HG03045 (cell line): ENCODE results near the gene AGFG2.
A peak's percentile ranks its signal among the peaks of the same experiment; 100 is the strongest.

ENCODE experiments used
- ATAC-seq: cut with Tn5 transposase; IDR thresholded peaks from one replicate; pipeline ENCODE4 v1.9.1; 2021; ENCODE audit warnings: mild to moderate bottlenecking, moderate library complexity; ENCODE audit not compliant: unreplicated experiment

AGFG2 gene

DNA sequence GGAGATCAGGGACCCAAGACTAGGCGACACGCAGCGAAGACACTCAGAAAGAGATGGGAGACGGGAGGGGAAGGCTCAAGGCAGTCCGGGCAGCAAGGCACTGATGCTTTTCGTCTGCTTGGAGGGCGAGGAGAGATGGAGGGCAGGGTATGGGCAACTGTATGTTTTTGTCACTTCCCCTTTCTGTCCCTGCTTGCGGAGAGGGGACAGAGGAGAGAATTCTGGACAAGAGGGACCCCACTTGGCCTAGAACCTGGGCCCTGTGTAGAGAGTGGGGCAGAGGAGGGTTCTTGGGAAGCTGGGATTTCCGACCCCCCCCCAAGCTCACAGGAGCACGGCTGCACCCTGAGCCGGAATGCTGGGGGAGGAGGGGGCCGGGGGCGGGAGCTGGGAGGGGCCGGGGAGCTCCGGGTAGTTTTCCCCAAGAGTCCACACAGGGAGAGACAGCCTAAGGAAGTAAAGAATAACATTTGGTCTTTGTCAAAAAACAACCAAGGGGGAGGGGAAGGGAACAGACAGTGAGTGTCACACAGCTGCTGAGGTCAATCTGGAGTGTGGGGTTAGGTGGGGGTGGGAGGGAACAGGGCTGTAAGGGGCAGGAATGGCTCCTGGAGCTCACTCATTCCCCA lies 45.2 kb downstream of the AGFG2 start:
- ATAC-seq: no peak

DNA sequence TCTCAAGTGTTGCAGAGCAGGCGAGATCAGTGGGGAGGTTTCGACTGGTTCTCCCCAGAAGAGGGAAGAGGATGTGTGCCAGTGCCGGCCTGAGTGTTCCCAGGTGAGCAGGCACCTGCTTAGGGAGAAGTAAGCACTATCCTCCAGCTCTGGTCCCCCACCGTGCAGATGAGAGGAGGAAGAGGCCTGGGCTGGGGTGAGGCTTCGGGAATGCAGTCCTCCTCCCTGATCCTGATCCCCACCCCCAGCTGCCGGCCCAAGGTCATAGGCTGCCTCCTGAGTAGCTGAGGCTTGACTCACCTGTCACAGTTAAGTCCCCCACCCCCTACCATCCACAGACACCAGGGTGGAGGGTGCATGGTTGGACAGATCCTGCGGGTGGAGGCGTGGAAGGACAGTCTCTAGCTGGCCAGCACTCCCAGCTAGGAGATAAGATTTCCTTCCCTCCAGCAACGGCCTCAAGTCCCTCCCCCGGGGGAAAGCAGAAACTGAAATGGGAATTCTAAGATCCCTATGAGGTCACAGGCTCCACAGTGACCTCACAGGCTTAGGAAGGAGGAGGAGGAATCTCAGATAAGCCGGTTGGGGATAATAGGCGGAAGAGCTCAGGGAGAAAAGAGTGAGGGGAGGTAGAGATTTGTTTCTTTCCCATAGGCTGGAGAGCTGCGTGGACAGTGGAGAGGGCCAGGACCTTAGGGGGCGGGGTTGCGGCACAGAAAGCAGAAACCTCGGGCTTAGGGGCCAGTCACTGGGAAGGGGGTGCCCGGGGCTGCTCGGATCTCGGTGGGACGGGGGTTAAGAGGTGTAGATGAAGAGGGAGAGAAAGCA lies 45.9 kb downstream of the AGFG2 start:
- ATAC-seq: no peak

DNA sequence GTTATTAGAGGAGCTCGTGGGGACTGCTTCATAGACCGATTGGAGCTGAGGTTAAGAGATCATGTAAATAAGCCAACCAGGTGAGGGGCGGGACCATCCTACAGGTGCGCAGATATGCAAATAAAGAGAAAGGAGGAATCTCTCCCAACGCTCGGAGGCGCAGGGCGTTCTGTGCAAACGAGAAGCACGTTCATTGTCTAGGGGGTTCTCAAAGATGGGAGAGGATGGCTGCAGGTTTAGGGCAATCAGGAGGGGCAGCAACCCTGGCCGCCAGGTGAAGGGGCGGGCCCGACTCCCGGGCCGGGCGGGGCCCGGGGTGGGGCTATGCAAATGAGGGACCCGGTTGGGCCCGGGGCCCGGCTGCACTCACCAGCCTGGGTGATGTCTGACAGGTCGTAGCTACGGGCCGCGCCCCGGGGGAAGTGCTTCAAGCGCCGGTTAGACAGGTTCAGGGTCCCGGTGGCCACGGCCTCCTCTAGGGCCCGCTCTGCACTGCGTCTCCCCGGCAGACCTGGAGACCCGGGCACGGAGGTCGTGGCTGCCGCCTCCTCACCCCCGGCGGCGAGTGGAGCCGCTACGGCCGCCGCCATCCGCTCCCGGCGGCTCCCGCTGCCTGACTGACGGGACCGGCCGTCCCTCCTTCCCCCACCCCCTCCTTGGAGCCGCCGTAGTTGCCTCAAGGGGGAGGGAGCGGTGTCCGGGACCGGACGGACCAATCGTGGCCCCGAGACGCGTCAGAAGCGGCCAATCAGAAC lies 46.7 kb downstream of the AGFG2 start, which contains the start of gene LRCH4:
LRCH4 (minus strand) TSS at position 619 of the 755 bp plus-strand sequence; CDS start at position 590, 29 bp downstream.
- peak; percentile 27 for ATAC-seq

DNA sequence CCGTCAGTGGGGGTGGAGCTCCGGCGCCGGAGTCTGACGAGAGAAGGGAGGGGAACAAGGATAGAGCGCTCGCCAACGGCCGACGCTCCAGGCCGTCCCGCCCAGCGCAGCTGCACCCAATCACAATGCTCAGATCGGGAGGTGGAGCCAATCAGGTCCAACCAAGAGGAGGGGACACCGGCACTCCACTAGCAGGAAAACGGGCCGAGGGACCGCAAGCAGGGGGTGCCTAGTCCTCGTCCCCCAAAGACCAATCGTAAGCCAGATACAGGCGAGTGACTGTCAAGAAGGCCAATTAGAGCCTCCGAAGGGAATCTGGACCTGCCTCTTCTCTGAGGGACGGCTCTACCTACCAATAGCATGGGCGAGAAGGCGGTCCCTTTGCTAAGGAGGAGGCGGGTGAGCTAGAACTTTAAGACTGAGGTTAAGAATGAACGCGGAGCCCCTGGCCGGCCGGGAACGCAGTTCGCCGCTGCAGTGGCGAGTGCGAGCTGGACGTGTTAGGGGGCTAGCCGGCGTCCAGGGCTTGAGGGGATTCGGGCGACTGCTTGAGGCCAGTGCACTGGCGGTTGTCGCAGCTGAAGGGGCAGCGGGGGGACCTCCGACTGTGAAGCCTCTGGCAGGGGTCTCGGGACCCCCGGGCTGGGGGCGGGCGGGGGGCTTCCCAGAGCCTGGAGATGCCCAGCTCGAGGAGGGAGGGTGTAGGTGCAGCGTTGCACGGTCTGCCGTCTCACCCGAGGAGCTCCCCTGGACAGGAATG lies 47.4 kb downstream of the AGFG2 start, which contains the start of gene FBXO24:
FBXO24 (plus strand) TSS at position 63 of the 760 bp plus-strand sequence; CDS start at position 361, 298 bp downstream.
- ATAC-seq: peak; percentile 91

DNA sequence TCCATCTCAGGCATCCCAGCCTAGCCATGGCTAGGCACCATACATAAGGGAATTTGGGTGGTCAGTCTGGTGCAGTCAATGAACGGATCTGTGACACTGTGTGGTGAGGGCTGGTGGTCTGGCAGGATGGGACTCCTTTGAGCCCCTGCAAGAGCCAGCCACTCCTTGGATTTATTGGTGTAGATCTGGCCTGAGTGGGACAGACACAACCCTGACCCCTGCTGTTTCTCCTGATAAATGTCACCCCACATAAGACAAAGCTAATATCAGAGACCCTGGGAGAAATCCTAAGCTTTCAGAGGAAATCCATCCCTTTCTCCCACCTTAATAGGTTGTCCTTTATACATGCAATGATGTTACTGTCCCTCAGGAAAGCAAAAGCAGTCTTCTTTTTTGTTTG lies 49.4 kb downstream of the AGFG2 start:
- no peak for ATAC-seq

DNA sequence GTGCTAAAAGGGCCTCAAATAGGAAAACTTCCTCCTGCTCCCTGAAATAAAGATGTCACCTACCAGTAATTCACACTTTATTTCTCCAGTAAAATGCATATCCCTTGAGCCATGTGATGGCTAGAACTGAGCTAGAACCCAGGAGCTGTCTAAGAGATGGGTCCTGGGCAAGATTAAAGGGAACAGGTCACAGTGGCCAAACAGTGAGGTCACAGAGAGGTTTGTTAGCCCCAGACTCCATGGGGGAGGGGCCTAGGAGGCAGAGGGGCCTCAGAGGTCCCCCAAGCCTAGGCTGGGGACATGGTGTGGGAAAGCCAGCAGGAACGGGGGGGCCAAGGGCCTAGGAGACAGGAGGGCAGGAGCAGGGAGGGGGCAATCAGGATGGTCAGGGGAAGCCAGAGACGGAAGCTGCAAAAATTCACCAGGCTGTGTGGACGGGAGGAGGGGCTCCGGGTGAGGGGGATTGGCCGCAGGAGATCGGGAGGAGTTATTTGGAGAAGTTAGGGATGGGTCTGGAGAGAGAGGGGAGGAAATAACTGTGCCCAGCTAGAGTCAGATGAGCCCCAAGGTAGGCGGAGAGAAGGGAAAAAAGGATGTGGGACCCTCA lies 50.4 kb downstream of the AGFG2 start:
- ATAC-seq: no peak

DNA sequence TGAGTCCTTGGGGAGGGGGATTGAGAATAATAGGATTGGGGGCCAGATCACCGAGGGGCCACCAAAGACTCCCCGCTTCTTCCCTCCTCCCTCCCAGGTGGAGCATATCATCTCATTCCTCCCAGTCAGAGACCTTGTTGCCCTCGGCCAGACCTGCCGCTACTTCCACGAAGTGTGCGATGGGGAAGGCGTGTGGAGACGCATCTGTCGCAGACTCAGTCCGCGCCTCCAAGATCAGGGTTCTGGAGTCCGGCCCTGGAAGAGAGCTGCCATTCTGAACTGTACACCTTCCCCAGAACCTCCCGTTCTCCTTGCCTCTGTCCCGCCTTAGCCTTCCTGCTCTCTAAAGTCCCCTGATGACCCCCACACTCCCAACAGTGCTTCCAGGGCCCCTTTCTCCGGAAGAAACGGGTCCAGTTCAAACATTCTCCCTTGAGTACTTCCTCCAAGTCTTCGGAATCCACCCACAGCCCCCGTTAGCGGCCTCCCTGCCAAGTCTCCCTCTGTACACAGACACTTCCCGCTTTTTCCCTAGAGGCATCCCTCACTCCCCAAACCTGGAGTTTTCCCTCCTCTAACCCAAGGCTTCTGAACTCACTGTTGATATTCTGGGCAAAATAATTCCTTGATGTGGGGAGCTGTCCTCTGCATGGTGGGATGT lies 51.2 kb downstream of the AGFG2 start:
- no peak for ATAC-seq

DNA sequence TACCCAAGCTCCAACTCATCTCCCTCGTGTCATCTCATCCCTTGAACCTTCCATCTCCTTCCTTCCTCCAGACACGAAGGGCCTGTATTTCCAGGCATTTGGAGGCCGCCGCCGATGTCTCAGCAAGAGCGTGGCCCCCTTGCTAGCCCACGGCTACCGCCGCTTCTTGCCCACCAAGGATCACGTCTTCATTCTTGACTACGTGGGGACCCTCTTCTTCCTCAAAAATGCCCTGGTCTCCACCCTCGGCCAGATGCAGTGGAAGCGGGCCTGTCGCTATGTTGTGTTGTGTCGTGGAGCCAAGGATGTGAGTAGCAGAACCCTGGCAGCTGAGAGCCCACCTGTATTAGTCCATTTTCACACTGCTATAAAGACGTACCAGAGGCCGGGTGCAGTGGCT lies 52.6 kb downstream of the AGFG2 start:
- no peak for ATAC-seq

DNA sequence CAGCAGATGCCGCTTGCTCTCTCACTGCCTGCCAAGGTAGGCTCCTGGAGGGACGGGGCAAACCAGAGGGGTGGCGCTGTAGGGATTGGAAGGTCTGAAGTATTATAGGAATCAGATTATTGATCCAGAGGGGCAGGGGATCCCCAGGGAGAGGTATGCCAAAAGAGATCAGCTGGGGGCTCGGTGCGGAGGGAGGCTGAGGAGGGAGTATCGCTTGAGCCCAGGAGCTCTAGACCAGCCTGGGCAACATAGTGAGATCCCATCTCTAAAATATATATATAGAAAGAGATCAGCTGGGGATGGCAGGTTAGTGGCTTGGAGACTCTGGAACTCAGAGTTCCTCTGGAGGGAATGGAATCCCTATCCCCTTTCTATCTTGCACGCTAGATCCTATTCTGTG lies 56.2 kb downstream of the AGFG2 start:
- no peak for ATAC-seq

DNA sequence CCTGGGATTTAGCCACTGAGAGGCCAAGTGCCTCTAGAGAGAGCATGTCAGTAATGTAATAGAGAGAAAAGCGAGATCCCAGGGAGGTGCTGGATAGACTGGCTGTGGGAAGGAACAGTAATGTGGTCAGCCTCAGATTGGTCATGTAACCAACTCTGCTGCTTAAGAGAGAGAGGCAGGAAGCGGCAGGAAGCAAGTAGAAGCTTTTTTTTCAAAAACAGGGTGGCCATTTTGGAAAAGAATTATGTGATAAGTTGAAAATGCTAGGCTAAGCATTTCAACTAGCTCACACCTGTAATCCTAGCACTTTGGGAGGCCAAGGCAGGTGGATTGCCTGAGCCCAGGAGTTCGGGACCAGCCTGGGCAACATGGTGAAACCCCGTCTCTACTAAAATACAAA lies 59.4 kb downstream of the AGFG2 start:
- no peak for ATAC-seq

DNA sequence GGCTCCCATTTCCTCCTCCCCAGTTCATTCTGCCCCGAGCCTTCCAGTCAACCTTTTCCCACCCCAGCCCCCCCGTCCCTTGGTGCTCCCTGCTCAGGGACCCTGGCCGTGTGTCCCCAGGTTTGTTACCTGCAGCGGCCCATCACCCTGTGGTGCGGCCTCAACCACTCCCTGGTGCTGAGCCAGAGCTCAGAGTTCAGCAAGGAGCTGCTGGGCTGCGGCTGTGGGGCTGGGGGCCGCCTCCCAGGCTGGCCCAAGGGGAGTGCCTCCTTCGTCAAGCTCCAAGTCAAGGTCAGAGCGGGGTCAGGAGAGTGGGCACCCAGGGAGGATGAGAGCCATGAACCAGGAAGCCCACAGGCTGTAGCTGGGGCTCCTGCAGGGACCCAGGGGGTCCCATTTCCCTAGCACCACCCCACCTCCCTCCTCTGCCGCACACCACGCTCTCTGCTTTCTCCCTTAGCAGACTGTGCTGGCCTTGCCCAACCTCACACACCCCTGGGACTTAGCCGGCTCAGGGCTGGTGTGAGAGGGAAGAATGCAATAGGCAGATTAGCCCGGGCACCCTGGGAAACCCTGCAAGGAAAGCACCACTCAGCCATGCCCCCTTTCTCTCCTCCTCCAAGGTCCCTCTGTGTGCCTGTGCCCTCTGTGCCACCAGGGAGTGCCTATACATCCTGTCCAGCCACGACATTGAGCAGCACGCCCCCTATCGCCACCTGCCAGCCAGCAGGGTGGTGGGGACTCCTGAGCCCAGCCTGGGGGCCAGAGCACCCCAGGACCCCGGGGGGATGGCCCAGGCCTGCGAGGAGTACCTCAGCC lies 61.1 kb downstream of the AGFG2 start:
- ATAC-seq: no peak

DNA sequence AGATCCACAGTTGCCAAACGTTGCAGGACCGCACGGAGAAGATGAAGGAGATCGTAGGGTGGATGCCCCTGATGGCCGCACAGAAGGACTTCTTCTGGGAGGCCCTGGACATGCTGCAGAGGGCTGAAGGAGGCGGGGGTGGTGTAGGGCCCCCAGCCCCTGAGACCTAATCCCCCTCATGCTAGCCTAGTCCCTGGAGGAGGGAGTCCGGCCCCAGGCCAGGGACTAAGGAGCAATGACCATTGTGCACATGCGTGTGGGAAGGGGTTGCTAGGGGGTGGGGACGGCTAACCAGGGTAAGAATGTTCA lies 61.7 kb downstream of the AGFG2 start:
- no peak for ATAC-seq

DNA sequence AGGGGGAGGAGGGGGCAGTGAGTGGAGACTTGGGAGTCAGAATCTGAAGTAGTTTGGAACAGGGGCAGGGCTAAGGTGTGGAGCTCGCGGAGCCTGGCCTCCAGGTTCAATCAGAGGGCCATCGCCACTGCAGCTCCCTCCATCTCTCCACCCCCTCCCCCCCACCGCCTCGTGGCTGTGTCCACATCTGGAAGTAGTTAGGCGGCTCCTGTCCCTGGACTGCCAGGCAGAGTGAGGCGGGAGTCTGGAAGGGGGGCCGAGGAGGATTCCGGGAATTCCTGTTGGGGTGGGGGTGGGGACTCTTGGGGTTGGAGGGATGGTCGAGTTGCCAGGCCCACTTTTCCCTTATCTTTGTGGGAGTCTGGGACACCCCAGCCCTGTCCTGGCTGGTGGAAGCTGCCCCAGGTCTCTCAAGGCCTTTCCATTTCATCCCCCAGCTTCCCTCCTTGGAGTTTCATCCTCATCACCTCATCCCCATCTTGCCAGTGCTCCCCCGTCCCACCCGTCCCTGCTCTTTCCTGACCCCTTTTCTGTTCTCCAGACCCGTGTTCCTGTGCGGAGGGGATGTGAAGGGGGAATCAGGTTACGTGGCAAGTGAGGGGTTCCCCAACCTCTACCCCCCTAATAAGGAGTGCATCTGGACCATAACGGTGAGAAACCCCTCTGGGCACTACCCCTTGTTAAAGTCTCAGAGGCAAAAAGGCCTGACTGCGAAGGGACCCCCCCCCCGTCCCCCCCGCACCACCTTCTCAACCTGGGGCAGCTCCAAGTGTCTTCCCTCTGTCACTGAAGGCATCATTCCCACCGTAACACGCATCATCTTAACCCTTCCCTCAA lies 64.1 kb downstream of the AGFG2 start:
- no peak for ATAC-seq

DNA sequence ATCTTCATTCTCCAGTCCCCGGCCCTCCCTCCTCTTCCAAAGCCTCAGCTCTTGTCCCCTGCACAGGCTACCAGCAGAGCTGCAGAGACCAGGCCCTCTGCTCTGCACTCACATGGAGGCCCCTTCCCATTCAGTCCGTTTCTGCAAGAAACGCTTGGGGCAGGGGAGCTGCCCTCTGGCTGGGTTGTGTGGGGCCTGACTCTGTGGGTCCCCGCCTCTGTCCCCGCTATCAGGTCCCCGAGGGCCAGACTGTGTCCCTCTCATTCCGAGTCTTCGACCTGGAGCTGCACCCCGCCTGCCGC lies 64.7 kb downstream of the AGFG2 start:
- peak; percentile 4 for ATAC-seq

DNA sequence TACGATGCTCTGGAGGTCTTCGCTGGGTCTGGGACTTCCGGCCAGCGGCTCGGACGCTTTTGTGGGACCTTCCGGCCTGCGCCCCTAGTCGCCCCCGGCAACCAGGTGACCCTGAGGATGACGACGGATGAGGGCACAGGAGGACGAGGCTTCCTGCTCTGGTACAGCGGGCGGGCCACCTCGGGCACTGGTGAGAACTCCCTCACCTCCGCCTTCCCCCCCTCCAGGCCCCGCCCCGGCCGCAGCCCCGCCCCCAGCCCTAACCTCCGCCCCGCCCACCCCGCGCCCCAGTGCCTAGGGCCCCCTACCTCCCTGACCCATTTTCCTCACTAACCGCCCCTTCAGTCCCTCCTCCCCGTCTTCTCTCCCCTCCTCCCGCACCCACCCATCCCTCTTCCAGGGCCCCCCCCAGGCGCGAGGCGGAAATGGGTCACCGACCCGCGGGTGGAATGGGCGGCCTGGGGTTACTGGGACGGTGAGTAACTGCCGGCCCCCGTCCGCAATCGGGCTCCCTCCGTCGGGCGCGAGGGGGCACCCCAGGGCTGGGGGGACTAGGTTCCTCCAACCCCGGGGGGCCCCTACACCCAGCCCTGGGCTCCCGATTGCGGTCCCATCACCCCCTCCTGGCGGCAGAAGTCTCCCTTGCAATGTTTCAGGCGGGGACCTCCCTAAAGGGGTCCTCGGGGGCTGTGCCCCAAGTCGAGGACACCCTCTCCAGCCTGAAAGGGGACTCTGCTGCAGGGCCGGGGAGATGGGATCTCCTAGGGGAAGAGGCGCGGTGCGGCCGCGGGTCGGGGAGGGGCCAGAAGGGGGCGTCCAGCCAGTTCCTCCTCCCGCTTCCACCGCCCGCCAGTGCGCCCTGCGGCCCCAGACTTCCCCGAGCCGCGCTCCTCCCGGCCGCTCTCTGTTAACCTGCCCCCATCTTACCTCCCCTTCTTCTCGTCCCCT lies 65.3 kb downstream of the AGFG2 start:
- peak; percentile 57 for ATAC-seq

DNA sequence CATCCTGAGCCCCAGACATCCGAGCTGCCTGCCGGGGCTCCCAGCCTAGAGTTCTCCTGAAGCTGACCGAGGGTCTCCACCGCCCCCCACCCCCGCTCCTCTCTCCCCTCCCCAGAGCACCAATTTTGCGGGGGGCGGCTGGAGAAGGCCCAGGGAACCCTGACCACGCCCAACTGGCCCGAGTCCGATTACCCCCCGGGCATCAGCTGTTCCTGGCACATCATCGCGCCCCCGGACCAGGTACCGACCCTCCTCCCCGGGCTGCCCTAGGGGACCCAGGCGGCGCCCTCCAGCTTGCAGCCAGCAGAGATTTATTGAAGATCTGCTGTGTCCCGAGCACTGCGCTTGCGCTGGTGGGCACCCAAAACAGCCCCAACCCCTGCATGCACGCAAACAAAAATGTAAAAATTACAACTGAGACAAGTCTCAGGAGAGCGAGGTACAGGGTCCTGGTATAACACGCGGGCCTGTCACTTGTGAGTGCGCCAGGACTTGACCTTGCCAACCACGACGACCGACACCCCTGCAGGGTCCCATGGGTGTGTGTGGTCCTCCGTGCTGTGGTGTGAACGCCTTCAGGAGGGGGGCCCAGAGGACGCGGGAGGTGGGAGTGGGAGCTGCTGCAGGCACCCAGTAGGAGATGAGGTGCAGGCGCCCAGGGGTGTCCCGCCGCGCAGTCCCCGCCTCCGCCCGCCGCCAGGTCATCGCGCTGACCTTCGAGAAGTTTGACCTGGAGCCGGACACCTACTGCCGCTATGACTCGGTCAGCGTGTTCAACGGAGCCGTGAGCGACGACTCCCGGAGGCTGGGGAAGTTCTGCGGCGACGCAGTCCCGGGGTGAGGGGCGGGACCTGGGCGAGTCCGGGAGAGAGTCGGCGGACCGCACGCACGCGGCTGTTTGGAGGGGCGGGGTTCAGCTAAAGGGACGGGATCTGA lies 66.2 kb downstream of the AGFG2 start:
- no peak for ATAC-seq
